GM19023 (cell line): Measurements from ENCODE around the gene ICE2.

Experiments
- ATAC-seq: cut with Tn5 transposase; IDR thresholded peaks from one replicate; pipeline ENCODE4 v1.9.1; 2021; ENCODE audit warnings: mild to moderate bottlenecking, moderate library complexity; ENCODE audit not compliant: unreplicated experiment

The ICE2 gene

DNA sequence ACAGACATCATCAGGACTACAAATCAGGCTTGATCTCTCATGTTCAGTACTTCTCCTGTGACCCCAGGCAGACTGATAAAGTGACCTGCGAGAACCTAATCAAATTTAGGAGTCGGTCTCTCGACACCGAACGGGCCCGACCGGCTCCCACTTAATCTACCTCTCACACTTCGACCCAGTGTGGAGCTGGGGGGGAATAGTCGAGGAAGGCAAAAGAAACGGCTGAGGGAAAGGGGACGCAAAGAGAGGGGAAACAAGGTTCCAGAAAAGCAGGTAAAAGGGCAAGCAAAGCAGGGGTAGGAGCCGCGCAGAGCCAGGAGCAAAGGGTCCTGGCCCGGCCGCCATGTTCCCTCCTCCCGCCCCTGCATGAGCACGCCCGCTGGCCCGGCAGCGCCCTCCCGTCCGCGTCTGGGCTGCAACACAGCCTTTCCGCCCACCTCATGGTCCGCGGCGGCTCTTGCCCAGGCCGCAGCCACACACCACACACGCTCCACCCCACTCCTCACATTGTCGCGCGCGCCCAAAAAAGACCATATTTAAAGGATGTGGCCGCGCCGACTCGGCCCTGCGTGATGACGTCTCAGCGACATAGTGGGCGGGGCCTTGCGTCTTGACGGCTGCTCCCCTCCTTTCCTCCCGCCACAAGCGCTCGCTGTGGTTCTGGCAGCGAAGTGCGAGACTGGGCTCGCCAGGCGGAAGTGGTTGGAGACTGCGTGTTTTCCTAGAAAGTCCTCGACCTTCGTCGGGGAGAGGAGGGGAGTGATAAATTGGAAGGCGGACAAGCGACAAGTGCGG is at the start of gene ICE2:
Gene ICE2, minus strand, starts transcription at position 577 of the 795 bp plus-strand sequence. CDS start 1,165 bp downstream, outside the sequence.
- peak; percentile 90 for ATAC-seq

- no peak for ATAC-seq
Observed at GRCh38 chr15:60528530-60528929, 49.6 kb upstream of the ICE2 start.

GRCh38 chr15:60527456-60527855 is 48.5 kb upstream of the ICE2 start:
- ATAC-seq = no peak

DNA sequence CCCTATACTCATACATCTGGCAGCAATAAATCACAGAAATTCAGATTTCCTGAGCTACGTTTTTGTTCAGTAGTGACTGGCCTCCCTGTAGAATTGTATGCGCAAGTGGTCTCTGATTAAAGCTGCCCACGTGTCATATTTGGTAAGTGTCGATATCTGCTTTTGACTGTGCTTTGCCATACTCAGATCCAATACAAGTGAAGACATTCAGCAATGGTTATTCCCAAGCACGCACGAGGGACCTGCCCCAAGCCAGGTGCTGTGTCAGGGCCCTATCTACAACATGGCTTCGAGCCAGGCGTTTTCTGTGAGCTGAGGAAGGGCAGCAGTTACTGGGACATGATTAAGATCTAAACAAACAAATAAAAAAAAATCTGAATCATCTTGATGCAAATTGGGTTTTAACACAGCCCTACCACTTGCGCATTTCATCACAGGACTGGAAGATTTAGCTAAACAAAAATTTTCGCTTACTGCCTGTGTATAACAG is 47.2 kb upstream of the ICE2 start:
- no peak for ATAC-seq

- ATAC-seq = no peak
Observed at GRCh38 chr15:60525341-60526039, 46.5 kb upstream of the ICE2 start.

- ATAC-seq = no peak
Observed at GRCh38 chr15:60523056-60523455, 44.1 kb upstream of the ICE2 start.

- no peak for ATAC-seq
Observed at GRCh38 chr15:60520825-60521368, 42.0 kb upstream of the ICE2 start.

DNA sequence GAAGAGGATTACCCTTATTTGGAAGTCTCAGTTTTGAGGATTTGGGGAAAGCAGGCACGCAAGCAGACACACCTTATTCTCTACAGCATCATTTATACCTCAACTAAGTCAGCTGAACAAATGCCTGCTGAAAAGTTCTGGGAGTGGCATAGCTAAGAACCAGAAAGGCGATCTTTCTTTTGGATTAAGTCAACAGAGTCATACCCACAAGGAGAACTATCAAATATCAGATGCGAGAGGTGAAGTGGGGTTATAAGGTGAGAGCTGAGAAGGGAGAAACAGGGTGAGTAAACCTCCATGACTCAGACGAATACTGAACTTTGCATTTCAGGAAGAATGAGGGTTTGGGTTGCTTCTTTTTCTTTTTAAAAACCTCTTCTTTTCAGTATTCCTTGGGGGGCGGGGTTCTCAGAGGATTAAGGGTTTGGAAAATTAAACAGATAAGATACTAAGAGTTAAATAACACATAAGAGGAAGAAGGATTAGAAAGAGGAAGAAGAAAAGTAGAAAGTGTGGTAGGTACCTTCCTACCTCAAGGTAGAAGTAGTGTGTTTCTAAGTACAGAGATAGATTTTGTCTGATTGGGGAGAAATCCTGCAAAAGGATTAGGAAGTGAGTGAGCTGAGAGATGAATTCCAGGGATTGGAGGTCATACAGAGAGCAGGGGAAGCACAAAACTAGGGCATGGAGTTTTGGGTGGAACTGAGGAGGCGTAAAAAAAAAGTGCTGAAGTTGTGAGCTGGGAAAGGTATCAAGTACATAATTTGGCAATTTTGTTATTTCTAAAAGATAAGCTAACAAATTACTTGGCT is 41.3 kb upstream of the ICE2 start:
- ATAC-seq = no peak

GRCh38 chr15:60519218-60519617 is 40.3 kb upstream of the ICE2 start:
- ATAC-seq = no peak

DNA sequence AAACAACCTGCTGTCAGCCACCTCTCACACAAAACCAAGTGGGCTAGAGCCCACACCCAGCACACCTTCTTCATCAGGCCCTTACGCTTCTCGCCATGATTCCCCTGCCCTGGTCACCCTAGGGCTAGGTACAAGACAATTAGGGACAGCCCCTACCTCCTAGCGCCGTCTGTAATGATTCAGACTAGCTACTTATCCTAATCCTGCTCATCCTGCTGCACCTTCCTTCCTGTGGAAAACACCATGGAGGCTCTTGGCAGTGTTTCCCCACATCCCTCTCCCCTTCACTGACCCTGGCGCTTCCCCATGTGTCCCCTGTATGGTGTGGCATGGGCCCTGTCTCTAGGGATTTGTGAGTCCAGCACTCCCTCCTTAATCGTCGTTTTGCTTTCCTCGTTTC is 39.6 kb upstream of the ICE2 start:
- ATAC-seq = no peak

DNA sequence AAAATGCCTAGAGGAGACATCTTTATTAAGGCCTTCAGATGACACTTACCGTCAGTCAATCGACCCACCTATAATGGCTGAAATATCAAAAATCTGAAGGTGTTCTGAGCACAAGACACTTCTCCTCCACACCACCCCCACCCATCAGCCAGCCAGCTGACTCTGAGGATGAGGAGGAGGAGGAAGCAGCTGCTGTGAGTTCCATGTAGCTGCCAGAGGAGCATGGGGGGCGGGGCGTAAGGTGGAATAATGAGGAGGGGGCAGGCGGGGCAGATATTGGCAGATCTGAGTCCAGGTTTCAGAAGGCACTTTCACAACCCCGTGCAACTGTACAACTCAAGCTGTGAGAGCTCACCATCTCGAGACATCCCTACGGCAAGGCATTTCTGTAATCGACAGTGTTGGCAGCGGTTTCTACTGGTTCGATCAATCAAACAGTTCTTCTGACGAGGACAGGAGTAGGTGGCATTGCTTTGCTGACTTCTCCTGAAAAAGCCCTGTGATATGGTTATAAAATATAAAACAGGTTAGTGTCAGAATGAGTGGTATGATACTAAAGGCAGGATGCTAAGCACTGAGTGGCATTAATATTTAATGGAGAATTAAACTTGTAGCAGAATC is 35.4 kb upstream of the ICE2 start:
- ATAC-seq = no peak

GRCh38 chr15:60513676-60514075 is 34.7 kb upstream of the ICE2 start:
- no peak for ATAC-seq

GRCh38 chr15:60512937-60513336 is 34.0 kb upstream of the ICE2 start:
- ATAC-seq = no peak

- no peak for ATAC-seq
Observed at GRCh38 chr15:60511351-60512031, 32.5 kb upstream of the ICE2 start.

DNA sequence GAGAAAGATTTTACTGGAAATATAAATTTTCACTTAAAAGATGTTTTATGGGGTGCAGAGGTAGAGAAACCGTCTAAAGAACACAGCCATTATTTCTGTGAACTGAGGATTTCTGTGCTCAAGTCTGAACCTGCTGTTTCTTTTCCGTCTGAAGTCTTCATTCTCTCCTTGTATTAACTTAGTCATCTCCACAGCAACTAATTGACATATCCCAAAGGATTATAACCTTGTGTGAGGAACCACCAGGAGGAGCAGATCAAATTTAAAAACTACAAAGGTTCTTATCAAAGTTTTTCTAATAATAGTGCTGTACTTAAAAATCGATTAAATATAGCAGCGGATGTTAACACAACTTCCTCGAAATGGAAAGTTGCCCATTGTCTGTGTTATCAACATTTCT is 31.1 kb upstream of the ICE2 start:
- no peak for ATAC-seq

DNA sequence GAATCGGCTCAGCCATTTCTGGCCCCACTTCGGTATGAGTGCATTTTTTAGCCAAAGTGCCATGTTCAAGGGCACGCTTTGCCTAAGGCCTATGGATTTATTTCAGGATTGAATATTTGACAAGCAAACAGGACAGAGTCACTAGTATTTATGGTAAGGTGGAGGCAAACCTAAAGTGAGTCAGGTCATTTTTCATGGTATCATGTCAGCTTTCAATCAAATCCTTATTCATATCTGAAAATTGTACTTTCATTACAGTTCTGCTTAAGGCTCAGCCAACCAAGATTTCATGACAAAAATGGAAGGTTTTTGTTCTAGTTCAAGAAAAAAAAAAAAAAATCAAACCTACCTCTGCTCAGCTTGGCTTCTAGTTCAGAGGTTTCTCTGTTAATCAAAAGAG is 30.5 kb upstream of the ICE2 start:
- ATAC-seq = no peak

- ATAC-seq = no peak
Observed at GRCh38 chr15:60508442-60508841, 29.5 kb upstream of the ICE2 start.

DNA sequence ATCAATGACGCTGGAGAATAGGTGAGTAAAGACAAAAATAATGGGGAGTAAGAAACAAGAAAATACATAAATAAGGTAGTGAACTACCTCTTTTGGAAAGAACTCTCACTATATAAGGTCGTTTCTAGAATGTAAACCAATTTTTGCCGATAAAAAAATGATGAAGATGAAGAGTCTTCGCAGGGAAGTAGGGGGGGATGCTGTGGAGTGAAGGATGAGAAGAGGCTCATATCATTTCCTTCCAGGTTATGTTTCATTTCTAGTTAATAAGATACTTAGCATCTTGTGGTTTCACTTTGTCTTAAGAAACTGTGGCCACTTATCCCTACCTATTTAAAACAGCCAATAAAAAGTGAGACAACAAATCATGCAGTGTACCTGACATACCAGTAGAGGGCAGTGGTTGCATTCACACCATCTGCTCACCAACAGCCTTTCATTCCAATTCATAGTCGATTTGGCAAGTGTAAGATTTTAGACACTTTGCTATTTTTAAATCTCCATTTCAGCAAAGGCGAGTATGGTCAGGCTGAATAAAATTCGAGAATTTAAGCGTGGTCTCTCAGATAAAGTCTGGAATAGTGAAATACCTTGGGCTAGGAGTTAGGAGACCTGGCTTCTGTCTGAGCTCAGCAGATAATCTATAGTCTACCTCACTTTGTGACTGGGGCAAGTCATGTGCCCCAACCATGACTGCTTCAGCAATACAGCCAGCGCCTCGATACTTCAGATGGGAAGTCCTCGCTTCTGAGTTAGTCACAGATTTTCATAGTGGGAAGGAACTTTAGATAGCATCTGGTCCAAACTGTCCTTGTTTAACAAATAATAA is 28.9 kb upstream of the ICE2 start:
- no peak for ATAC-seq

- no peak for ATAC-seq
Observed at GRCh38 chr15:60496853-60497252, 17.9 kb upstream of the ICE2 start.
